ENCODE results near the gene MGST3. TPM values are rescaled to one million over a fixed set of nuclear protein-coding genes. Genes with fewer than 3 reads are reported as not detected.
A peak's percentile ranks its signal among the peaks of the same experiment; 100 is the strongest.
"Not testable (repeated sequence)": the region's sequence is repeated elsewhere in the genome, so short reads cannot be mapped to it uniquely, and the experiment has no call there.

Gene MGST3
- total RNA-seq, 4 donors from 2014 or later = 47.0 to 513 (median 407) TPM

DNA sequence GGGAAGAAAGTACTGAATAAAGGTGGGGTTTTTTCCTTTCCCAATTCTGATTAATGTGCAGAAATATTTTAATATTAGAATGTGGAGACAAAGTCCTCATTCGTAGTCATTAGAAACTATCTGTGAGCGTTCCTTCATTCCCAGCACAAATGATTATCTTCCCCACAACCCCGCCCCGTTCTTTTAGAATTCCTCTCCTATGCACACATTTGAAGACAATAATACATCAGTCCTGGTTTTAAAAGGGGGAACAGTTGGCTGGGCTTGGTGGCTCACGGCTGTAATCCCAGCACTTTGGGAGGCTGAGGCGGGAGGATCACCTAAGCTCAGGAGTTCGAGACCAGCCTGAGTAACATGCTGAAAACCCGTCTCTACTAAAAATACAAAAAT lies 66.5 kb downstream of the MGST3 start:
- H3K27ac ChIP-seq = peak overlapping the region; percentile 93 to 97 (median 96)
- TF ChIP-seq, protein P1, sequence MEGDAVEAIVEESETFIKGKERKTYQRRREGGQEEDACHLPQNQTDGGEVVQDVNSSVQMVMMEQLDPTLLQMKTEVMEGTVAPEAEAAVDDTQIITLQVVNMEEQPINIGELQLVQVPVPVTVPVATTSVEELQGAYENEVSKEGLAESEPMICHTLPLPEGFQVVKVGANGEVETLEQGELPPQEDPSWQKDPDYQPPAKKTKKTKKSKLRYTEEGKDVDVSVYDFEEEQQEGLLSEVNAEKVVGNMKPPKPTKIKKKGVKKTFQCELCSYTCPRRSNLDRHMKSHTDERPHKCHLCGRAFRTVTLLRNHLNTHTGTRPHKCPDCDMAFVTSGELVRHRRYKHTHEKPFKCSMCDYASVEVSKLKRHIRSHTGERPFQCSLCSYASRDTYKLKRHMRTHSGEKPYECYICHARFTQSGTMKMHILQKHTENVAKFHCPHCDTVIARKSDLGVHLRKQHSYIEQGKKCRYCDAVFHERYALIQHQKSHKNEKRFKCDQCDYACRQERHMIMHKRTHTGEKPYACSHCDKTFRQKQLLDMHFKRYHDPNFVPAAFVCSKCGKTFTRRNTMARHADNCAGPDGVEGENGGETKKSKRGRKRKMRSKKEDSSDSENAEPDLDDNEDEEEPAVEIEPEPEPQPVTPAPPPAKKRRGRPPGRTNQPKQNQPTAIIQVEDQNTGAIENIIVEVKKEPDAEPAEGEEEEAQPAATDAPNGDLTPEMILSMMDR (IDR thresholded peaks at IDR 0.05) = no peak
- no peak for TF ChIP-seq POLR2A (IDR thresholded peaks at IDR 0.05)
- DNase-seq = no peak

DNA sequence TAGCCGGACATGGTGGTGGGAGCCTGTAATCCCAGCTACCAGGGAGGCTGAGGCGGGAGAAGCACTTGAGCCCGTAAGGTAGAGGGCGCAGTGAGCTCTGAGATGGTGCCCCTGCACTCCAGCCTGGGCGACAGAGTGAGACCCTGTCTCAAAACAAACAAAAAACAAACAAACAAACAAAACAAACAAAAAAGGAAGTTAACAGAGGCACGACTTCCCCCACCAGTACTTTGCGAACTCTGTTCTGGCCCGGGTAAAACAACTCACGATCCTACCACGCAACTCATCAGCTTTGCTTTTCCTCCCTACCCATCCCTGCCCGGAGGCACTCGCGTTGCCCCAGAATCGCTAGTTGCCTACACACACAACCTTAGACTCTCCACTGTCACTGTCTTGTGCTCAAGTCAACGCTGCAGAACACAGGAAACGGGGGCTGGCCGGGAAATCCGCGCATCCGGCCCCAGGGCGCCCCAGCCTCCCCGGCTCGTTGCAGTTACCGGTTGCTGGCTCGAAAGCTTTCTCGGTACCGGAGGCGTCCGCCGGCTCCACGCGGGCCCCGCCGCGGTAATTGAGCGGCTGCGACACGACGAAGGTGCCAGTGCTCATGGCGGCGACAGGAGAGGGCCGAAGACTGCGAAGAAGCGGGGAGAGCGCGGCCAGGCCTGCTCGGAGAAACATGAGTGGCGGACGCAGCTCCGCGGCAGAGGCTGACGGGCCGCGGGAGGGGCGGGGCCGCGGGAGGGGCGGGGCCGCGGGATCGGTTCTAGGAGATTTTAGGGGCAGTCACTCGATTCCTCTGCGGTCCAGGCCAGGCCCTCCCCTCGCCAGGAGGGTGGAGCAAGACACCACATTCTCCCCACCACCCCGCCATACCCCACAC lies 67.1 kb downstream of the MGST3 start, which contains the start of gene ALDH9A1:
TSS of gene ALDH9A1 (minus strand) at position 682 of the 880 bp plus-strand sequence. CDS start at position 678, 4 bp downstream.
- Histone ChIP-seq H3K36me3 (peaks cover 0 to 8% (median 0%) of the 10 kb centered on the region in 3 donors), H3K4me3 (peak within 1 kb of the TSS; percentile 62 to 88 (median 78)), H3K4me1 (peaks cover 0 to 17% (median 10%) of the 10 kb centered on the region in 4 donors), H3K9me3 (no peaks in the 10 kb centered on the region), H3K27me3 (no peaks in the 10 kb centered on the region), H3K27ac (peak within 1 kb of the TSS; percentile 93 to 97 (median 96))
- peak; percentile 87 to 95 (median 91) for DNase-seq
- TF ChIP-seq POLR2A (IDR thresholded peaks at IDR 0.05) = peak; percentile 78 to 86
- TF ChIP-seq, protein P1 (IDR thresholded peaks at IDR 0.05) = peak in 4 of 6 experiments; percentile 20 to 48 (median 40)

More for the DNA sequence above, 66.5 kb downstream of the MGST3 start:
- Histone ChIP-seq H3K4me1 (peaks cover 0 to 17% (median 10%) of the 10 kb centered on the region in 4 donors), H3K27me3 (no peaks in the 10 kb centered on the region), H3K4me3 (peak overlapping the region; percentile 62 to 88 (median 78)), H3K36me3 (peaks cover 0 to 8% (median 0%) of the 10 kb centered on the region in 3 donors), H3K9me3 (no peaks in the 10 kb centered on the region)

DNA sequence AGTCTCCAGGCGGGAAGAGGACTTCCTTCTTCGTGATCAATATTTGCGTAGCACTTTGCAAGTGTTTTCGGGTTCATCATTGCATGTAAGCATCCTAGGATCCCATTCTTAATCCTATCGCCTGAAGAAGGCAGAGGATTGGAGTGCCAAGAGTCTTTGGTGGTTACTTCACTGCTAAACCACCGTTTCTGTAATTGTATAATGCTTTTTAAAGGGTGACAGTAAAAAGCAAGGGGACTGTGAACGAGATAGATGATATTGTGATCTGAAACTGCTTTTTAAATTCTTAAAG lies 67.7 kb downstream of the MGST3 start:
- DNase-seq = no peak
- no peaks in the 10 kb centered on the region for H3K9me3 ChIP-seq
- TF ChIP-seq, protein P1 (IDR thresholded peaks at IDR 0.05) = no peak
- TF ChIP-seq POLR2A (IDR thresholded peaks at IDR 0.05) = no peak
- H3K27me3 ChIP-seq = no peaks in the 10 kb centered on the region
- H3K36me3 ChIP-seq = peaks cover 0 to 8% (median 0%) of the 10 kb centered on the region in 3 donors
- H3K27ac ChIP-seq = peak overlapping the region; percentile 93 to 97 (median 96)
- peak overlapping the region; percentile 62 to 88 (median 78) for H3K4me3 ChIP-seq
- peaks cover 0 to 17% (median 10%) of the 10 kb centered on the region in 4 donors for H3K4me1 ChIP-seq

DNA sequence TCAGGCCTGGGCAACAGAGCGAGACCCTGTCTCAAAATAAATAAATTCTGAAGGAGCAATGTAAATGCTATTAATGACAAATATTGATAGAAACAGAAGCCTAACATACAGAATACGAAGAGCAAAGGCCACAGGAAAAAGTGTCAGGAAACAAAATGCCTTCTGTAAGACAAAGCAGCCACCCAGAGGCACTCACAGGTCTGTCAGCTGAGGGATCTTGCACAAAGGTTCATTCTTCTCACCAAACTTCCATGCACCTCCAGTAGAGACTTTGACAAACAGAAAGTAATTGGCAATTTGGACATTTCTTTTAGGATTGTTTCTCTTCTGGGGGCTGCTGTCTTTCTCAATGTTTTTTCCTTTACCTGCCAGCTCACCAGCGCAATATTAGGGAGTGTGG lies 68.5 kb downstream of the MGST3 start:
- no peaks in the 10 kb centered on the region for H3K27me3 ChIP-seq
- H3K36me3 ChIP-seq = peaks cover 0 to under 1% (median 0%) of the 10 kb centered on the region in 3 donors
- H3K4me3 ChIP-seq = no peak overlapping the region
- no peak overlapping the region for H3K27ac ChIP-seq
- H3K9me3 ChIP-seq = no peaks in the 10 kb centered on the region
- no peak for TF ChIP-seq POLR2A (IDR thresholded peaks at IDR 0.05)
- TF ChIP-seq, protein P1 (IDR thresholded peaks at IDR 0.05) = no peak
- DNase-seq = no peak
- peaks cover 0 to 17% (median 10%) of the 10 kb centered on the region in 4 donors for H3K4me1 ChIP-seq

DNA sequence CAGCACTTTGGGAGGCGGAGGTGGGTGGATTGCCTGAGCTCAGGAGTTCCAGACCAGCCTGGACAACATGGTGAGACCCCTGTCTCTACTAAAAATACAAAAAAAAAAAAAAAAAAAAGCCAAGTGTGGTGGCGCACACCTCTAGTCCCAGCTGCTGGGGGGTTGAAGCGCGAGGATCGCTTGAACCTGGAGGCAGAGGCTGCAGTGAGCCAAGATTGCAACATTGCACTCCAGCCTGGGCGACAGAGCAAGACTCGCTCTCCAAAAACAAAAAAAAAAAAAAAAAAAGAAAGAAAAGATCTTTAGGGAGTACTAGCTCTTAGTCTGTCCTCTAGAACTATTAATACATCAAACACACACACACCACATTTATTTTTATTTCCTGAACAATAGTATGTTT lies 70.9 kb downstream of the MGST3 start:
- not testable (repeated sequence) for H3K27me3 ChIP-seq, H3K36me3 ChIP-seq, H3K4me3 ChIP-seq, H3K27ac ChIP-seq, DNase-seq, H3K4me1 ChIP-seq, H3K9me3 ChIP-seq

DNA sequence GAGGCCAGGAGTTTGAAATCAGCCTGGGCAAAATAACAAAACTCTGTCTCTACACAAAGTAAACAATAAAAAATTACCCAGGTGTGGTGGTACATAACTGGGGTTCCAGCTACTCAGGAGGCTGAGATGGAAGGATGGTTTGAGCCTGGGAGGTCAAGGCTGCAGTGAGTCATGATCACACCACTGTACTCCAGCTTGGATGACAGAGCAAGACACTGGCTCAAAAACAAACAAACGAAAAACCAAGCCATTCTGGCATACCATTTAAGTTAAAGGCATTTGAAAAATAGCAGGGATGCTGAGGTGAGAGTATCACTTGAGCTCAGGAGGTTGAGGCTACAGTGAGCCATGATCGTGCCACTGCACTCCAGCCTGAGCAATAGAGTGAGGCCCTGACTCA lies 72.6 kb downstream of the MGST3 start:
- Histone ChIP-seq H3K27ac (no peak overlapping the region), H3K36me3 (no peaks in the 10 kb centered on the region), H3K4me3 (no peak overlapping the region), H3K27me3 (no peaks in the 10 kb centered on the region), H3K9me3 (no peaks in the 10 kb centered on the region), H3K4me1 (peaks cover 0 to 5% (median 0%) of the 10 kb centered on the region in 4 donors)
- TF ChIP-seq, protein P1 (IDR thresholded peaks at IDR 0.05) = no peak
- no peak for TF ChIP-seq POLR2A (IDR thresholded peaks at IDR 0.05)
- DNase-seq = no peak

Measured in Peyer's patch (tissue), 4 donors.